ENCODE measurements around the gene BYSL. TPM values are rescaled to one million over a fixed set of nuclear protein-coding genes. Genes with fewer than 3 reads are reported as not detected.

BYSL gene
- total RNA-seq, 1 donor from 2014 or later: 8.7 TPM

DNA sequence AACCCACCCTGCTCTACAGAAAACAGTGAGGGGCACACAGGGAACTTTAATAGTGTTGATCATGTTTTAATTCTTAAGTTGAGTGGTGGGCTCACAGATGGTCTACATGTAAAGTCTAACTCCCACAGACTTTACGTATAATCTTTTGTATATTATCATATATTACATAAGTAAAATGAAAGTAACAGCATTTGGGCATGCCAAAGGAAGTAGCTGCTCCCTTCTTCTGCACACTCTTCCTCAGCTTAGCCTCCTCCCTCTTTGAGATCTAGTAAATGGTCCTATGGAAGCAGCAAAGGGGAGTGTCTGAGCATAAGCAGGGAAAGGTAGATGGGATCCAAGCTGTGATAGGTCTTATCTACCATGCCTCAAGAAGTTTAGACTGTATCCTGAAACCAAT is 11.6 kb upstream of the BYSL start:
- DNase-seq (ENCODE audit: low read depth): no peak
- TF ChIP-seq CTCF (conservative IDR thresholded peaks at IDR 0.05; ENCODE audit: low read depth, low read length): no peak
- no peak overlapping the region for H3K4me3 ChIP-seq (ENCODE audit: low read depth, low read length)

- TF ChIP-seq CTCF (conservative IDR thresholded peaks at IDR 0.05; ENCODE audit: low read depth, low read length): no peak
- DNase-seq (ENCODE audit: low read depth): no peak
- H3K4me3 ChIP-seq (ENCODE audit: low read depth, low read length): no peak overlapping the region
Measured at GRCh38 chr6:41914343-41914742, 7.0 kb upstream of the BYSL start.

DNA sequence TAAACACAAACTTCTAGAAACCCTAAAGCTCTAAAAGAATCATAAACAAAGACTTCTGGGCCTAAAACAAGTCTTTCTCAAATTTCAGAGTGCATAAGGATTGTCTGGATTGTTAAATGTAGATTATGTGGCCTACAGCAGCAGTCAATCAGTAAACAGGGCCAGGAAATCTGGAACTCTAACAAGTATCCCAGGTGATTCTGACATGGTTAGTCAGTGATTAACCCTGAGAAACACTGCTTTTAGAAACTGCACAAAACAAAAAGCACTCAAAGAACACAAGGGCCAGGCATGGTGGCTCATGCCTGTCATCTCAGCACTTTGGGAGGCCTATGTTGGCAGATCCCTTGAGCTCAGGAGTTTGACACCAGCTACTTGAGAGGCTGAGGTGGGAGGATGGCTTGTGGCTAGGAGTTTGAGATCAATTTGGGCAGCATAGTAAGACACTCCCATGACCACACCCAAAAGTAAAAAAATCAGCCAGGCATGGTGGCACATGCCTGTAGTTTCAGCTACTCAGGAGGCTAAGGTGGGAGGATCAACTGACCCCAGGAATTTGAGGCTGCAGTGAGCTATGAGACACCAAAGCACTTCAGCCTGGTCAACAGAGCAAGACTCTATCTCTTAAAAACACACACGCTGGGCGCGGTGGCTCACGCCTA is 6.3 kb upstream of the BYSL start:
- peak; percentile 85 for DNase-seq (ENCODE audit: low read depth)
- TF ChIP-seq CTCF (conservative IDR thresholded peaks at IDR 0.05; ENCODE audit: low read depth, low read length): no peak
- H3K4me3 ChIP-seq (ENCODE audit: low read depth, low read length): no peak overlapping the region

DNA sequence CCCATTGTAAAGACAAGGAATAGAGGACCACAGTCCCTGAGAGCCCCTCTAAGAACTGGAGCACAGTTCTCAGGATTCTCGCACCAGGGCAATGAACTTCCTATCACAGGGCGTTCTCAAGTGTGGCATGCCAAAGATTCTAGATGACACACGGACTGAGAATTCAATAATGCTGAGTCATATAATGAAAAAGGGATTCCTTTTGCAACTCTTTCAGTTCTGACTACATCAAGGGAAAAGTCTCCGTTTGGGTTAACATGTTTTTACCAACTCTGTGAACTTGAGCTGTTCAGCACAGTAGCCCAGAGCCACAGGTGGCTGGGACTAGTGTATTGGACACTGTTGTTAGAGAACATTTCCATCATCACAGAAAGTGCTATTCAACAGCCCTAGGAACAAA is 3.8 kb upstream of the BYSL start:
- DNase-seq (ENCODE audit: low read depth): peak; percentile 93
- H3K4me3 ChIP-seq (ENCODE audit: low read depth, low read length): no peak overlapping the region
- TF ChIP-seq CTCF (conservative IDR thresholded peaks at IDR 0.05; ENCODE audit: low read depth, low read length): no peak

GRCh38 chr6:41921712-41921998 is 356 bp downstream of the BYSL start:
- TF ChIP-seq CTCF (conservative IDR thresholded peaks at IDR 0.05; ENCODE audit: low read depth, low read length): no peak
- peak overlapping the region; percentile 87 for H3K4me3 ChIP-seq (ENCODE audit: low read depth, low read length)
- DNase-seq (ENCODE audit: low read depth): no peak

GRCh38 chr6:41922154-41922553 is 855 bp downstream of the BYSL start:
- TF ChIP-seq CTCF (conservative IDR thresholded peaks at IDR 0.05; ENCODE audit: low read depth, low read length): no peak
- no peak for DNase-seq (ENCODE audit: low read depth)
- peak overlapping the region; percentile 87 for H3K4me3 ChIP-seq (ENCODE audit: low read depth, low read length)

DNA sequence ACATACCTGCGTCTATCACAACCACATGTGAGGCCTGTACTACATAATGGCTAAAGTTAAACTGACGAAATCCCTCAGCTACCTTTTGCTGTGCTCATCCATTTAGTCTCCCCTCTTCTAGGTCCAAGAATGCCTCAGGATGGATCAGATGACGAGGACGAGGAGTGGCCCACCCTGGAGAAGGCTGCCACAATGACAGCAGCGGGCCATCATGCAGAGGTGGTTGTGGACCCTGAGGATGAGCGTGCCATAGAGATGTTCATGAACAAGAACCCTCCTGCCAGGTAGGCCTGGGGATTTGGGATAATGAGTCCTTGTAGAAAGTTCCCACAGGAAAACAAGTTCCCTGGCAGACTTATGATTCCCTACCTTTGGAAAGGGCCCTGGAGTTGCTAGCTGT is 6.0 kb downstream of the BYSL start:
- H3K4me3 ChIP-seq (ENCODE audit: low read depth, low read length): no peak overlapping the region
- TF ChIP-seq CTCF (conservative IDR thresholded peaks at IDR 0.05; ENCODE audit: low read depth, low read length): no peak
- no peak for DNase-seq (ENCODE audit: low read depth)

Measured in epithelial cell of proximal tubule (primary cell).